Activated CD4-positive, alpha-beta memory T cell treated with anti-CD3 and anti-CD28 coated beads for 36 hours (primary cell): ENCODE data around the gene CDK14. TPM values are rescaled to one million over a fixed set of nuclear protein-coding genes. Genes with fewer than 3 reads are reported as not detected.
"Not testable (repeated sequence)": the region's sequence is repeated elsewhere in the genome, so short reads cannot be mapped to it uniquely, and the experiment has no call there.

Experiments
- CTCF ChIA-PET: fragments of 350-600 bp; sonication (Branson Sonifier 250); formaldehyde crosslinking; loops from one replicate; lab custom pipeline; 2021; ENCODE audit warnings: antibody characterized with exemption, inconsistent platforms; lab: Charles Lee
- POLR2A ChIA-PET: fragments of 350-600 bp; sonication (Branson Sonifier 250); formaldehyde crosslinking; loops from one replicate; lab custom pipeline; 2021; ENCODE audit warnings: antibody characterized with exemption; lab: Charles Lee
- DNase-seq: peaks from one replicate; pipeline ENCODE4 v3.0.0-alpha.2; 2020
- H3K27ac Mint-ChIP-seq: one replicate; pipeline ENCODE4 v1.8.0; 2021; ENCODE audit warnings: mixed read lengths
- H3K27me3 Mint-ChIP-seq: one replicate; pipeline ENCODE4 v1.8.0; 2021; ENCODE audit warnings: mixed read lengths
- H3K36me3 Mint-ChIP-seq: one replicate; pipeline ENCODE4 v1.8.0; 2021; ENCODE audit warnings: mixed read lengths
- H3K4me1 Mint-ChIP-seq: one replicate; pipeline ENCODE4 v1.8.0; 2021; ENCODE audit warnings: low read depth, mixed read lengths
- H3K4me3 Mint-ChIP-seq: one replicate; pipeline ENCODE4 v1.8.0; 2021; ENCODE audit warnings: mild to moderate bottlenecking, mixed read lengths
- H3K9me3 Mint-ChIP-seq: one replicate; pipeline ENCODE4 v1.8.0; 2021; ENCODE audit warnings: mixed read lengths
- intact Hi-C: fragments of 100-400 bp; cut with micrococcal nuclease; formaldehyde crosslinking; loops from one replicate; pipeline ENCODE4 v1.15.1; 2023
- total RNA-seq, 2 experiments: library from RNA; stranded (reverse); gene quantifications; one replicate each; pipeline ENCODE4 v1.2.3, GENCODE V29; 2021

The CDK14 gene
- total RNA-seq, 2 experiments from 2014 or later, result not detected

DNA sequence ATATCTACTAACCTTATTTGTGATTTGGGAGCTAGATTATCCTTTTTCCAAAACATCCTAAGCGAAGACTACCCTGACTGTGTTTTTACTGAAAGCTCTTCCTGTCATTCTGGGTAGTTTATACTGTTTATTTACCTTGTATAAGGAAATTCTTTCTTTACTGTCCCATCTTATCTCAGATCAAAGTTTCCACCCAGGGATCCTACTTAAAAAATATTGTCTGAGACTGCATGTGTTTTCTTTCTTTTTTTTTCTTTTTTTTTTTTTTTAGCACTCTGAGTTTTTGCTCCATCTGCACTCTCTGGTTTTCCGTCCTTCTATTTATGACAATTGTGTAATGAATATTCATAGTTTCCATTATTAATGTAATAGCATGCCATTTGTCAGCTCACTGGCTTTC lies 26.5 kb downstream of the CDK14 start:
- no peak overlapping the region for H3K27ac Mint-ChIP-seq
- peaks cover 2% of the 10 kb centered on the region for H3K27me3 Mint-ChIP-seq
- CTCF ChIA-PET, result interaction anchor here (0.9 kb wide), 1 partner anchor 9 kb away, joined by 3 read pairs; no protein-coding TSS in a partner anchor
- H3K4me3 Mint-ChIP-seq, result no peak overlapping the region
- POLR2A ChIA-PET, result no interaction called here
- intact Hi-C loops, result no loop called here
- H3K36me3 Mint-ChIP-seq, result no peaks in the 10 kb centered on the region
- peaks cover under 1% of the 10 kb centered on the region for H3K4me1 Mint-ChIP-seq
- DNase-seq, result no peak
- H3K9me3 Mint-ChIP-seq, result no peaks in the 10 kb centered on the region

DNA sequence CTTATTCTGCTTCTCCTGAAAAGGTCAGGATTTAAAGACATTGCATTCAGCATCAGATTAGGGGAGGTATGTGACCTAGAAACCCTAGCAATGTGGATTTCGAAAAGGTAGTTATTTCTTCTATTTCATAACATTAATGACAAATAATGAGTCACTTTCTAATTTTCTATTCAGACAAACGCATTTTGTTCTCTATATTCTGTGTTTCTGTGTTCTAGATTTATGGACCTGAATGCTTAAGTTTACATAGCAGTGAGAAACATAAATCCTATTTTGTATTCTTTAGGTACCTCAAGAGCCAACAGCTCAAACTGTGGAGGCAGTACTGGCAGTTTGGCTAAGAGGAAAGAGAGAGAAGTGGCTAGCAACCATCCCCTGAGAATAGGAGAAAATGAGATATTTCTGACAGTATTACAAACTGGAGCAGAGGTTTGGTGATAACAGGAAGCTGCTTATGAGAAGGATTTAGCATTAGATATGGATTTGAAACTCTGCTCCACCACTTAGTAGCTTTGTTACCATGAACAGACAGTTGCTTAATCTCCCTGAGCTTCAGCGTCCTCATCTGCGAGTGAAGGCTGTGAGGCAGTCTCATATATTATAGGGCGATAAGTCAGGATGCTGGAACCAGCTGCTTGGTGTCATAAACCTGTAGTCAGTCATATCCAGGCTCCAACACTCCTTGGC lies 28.2 kb downstream of the CDK14 start:
- no peak overlapping the region for H3K4me3 Mint-ChIP-seq
- no peaks in the 10 kb centered on the region for H3K36me3 Mint-ChIP-seq
- no peak for DNase-seq
- intact Hi-C loops, result no loop called here
- H3K4me1 Mint-ChIP-seq, result no peaks in the 10 kb centered on the region
- H3K27me3 Mint-ChIP-seq, result no peaks in the 10 kb centered on the region
- H3K9me3 Mint-ChIP-seq, result no peaks in the 10 kb centered on the region
- no peak overlapping the region for H3K27ac Mint-ChIP-seq
- POLR2A ChIA-PET, result no interaction called here
- CTCF ChIA-PET, result no interaction called here

DNA sequence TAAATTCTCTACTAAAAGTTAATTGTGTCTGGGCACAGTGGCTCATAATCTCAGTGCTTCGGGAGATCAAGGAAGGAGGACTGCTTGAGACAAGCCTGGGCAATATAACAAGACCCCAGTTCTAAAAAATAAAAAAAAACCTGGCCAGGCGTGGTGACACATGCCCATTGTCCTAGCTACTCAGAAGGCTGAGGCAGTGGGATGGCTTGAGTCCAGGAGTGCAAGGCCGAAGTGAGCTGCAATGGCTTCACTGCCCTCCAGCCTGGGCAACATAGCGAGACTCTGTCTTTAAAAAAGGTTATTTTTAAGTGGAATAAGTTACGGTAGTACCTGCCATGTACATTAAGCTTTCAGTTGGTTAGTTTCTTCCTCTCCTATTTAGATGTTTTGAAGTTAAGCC lies 28.9 kb downstream of the CDK14 start:
- Mint-ChIP-seq H3K4me3 (no peak overlapping the region), H3K36me3 (no peaks in the 10 kb centered on the region), H3K4me1 (no peaks in the 10 kb centered on the region), H3K9me3 (no peaks in the 10 kb centered on the region), H3K27ac (no peak overlapping the region), H3K27me3 (no peaks in the 10 kb centered on the region)
- CTCF ChIA-PET, result interaction anchor here (0.6 kb wide), 1 partner anchor 327 kb away, joined by 3 read pairs; no protein-coding TSS in a partner anchor
- POLR2A ChIA-PET, result no interaction called here
- no peak for DNase-seq
- intact Hi-C loops, result no loop called here

DNA sequence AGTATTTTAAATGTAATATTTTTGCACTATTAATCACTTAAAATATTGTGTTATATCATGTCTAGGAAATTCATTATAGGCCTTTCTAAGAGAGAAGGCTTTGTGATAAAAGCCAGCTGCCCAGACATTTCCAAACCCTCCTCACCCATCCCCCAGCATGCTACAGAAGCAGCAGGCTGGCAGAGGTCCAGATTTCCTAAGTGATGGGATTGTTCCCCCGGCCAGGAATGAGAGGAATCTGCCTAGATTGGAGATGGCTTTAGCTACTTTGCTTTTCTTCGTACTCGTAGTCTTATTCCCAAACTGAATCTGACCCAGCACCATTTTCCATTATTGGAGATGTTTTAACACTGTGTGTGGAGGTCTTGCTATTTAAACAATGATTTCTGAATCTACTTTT lies 29.4 kb downstream of the CDK14 start:
- Mint-ChIP-seq H3K4me1 (no peaks in the 10 kb centered on the region), H3K9me3 (no peaks in the 10 kb centered on the region), H3K36me3 (no peaks in the 10 kb centered on the region), H3K4me3 (no peak overlapping the region), H3K27me3 (no peaks in the 10 kb centered on the region), H3K27ac (no peak overlapping the region)
- POLR2A ChIA-PET, result no interaction called here
- intact Hi-C loops, result no loop called here
- CTCF ChIA-PET, result interaction anchor here (0.6 kb wide), 1 partner anchor 328 kb away, joined by 3 read pairs; no protein-coding TSS in a partner anchor
- DNase-seq, result no peak

DNA sequence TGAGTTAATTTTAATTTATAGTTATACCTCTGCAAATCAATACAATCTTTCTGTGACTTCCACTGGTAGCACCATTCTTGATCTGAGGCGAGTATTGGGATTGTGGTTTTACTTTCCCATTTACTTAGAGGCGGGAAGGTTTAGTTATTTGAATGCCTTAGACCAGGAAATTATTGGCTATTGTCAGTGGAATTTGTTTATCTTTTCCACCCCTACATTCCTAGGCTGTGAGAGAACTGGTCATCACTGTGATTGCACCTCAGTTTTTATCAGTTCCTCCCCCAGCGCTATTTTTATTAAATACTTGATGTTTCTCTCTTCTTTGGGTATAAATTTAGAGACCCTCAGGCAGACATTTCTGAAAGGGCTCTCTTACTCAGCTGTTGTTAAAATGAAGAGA lies 29.9 kb downstream of the CDK14 start:
- ChIA-PET POLR2A (no interaction called here), CTCF (interaction anchor here (1.7 kb wide), 1 partner anchor 171 kb away, joined by 6 read pairs; no protein-coding TSS in a partner anchor)
- no peaks in the 10 kb centered on the region for H3K4me1 Mint-ChIP-seq
- no peaks in the 10 kb centered on the region for H3K27me3 Mint-ChIP-seq
- intact Hi-C loops, result no loop called here
- no peaks in the 10 kb centered on the region for H3K9me3 Mint-ChIP-seq
- no peak overlapping the region for H3K27ac Mint-ChIP-seq
- H3K36me3 Mint-ChIP-seq, result no peaks in the 10 kb centered on the region
- H3K4me3 Mint-ChIP-seq, result no peak overlapping the region
- no peak for DNase-seq

DNA sequence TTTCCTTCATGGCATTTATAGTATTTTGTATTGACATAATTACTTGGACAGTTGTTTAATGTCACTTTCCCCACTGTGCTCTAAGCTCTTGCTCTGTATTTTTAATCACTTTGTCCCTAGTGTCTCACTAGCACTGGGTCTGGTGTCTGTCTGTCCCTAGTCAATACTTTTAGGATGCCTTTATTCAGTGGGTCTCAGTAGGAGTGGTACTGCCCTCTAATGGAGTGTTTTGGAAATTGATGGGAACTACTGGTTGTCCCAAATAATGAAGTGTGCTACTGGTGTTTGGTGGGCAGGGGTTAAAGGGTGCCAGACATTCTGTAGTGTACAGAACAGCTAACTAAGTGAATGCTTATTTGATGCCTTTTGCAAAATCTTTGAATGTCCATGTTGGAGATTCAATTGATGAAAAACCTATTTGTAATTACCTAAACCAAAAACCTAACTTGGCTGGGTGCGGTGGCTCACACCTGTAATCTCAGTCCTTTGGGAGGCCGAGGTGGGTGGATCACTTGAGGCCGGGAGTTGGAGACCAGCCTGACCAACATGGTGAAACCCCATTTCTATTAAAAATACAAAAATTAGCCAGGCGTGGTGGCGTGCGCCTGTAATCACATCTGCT lies 33.3 kb downstream of the CDK14 start:
- intact Hi-C loops, result loop anchor here (1.0 kb wide), 1 partner anchor 174 kb away; no protein-coding TSS in a partner anchor
- no peak overlapping the region for H3K27ac Mint-ChIP-seq
- no peak overlapping the region for H3K4me3 Mint-ChIP-seq
- H3K36me3 Mint-ChIP-seq, result no peaks in the 10 kb centered on the region
- ChIA-PET POLR2A (no interaction called here), CTCF (interaction anchor here (0.8 to 1.0 kb wide), 3 partner anchors 11 to 351 kb away, joined by 3 to 10 read pairs (median 4); no protein-coding TSS in a partner anchor)
- DNase-seq, result no peak
- no peaks in the 10 kb centered on the region for H3K4me1 Mint-ChIP-seq
- H3K27me3 Mint-ChIP-seq, result no peaks in the 10 kb centered on the region
- H3K9me3 Mint-ChIP-seq, result no peaks in the 10 kb centered on the region

DNA sequence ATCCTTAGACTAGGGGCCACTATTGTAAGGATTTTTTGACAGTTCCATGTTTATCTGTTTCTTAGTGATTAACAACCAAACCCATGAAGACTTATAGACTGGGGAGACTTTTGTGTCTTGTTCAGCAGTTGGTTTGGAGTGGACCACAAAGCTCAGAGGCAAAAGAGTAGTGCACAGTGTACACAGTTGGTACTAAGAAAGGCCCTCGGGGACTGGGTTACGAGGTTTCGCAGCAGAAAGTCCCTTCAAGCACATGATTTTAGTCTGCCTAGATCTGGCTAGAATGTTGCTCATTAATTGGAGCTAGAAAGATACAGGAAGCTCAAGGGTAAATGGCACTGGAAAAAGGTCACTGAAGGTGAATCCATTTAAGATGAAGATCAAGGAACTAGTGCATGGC lies 35.4 kb downstream of the CDK14 start:
- POLR2A ChIA-PET, result no interaction called here
- intact Hi-C loops, result no loop called here
- Mint-ChIP-seq H3K27ac (no peak overlapping the region), H3K27me3 (no peaks in the 10 kb centered on the region), H3K4me3 (no peak overlapping the region), H3K4me1 (no peaks in the 10 kb centered on the region), H3K36me3 (no peaks in the 10 kb centered on the region), H3K9me3 (no peaks in the 10 kb centered on the region)
- CTCF ChIA-PET, result interaction anchor here (1.0 kb wide), 1 partner anchor 9 kb away, joined by 3 read pairs; no protein-coding TSS in a partner anchor
- DNase-seq, result no peak

DNA sequence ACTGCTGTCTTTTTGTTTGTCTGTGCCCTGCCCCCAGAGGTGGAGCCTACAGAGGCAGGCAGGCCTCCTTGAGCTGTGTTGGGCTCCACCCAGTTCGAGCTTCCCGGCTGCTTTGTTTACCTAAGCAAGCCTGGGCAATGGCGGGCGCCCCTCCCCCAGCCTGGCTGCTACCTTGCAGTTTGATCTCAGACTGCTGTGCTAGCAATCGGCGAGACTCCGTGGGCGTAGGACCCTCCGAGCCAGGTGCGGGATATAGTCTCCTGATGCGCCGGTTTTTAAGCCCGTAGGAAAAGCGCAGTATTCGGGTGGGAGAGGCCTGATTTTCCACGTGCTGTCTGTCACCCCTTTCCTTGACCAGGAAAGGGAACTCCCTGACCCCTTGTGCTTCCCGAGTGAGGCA lies 43.6 kb downstream of the CDK14 start:
- DNase-seq, H3K4me3 Mint-ChIP-seq, H3K27ac Mint-ChIP-seq, intact Hi-C loops, H3K4me1 Mint-ChIP-seq, CTCF ChIA-PET, H3K27me3 Mint-ChIP-seq, H3K36me3 Mint-ChIP-seq, POLR2A ChIA-PET: not testable (repeated sequence)
- H3K9me3 Mint-ChIP-seq, result peaks cover 13% of the 10 kb centered on the region

DNA sequence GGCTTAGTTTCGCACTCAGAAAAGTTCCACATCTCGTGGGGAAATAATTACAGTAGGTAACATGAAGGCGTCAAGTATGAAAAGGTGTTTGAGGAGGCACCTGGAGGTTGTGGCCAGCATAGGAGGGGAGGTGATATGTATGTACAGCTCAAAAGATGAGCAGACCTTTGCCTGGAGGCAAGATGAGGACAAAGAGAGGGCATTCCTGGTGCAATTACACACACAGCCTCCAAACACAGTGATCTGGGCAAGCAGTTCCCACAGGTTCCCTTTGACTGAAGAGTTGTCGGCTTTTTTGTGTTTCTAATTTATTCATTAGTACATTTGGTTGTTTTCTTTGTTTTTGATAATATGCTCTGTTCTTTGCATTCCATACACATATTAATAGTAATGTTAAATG lies 46.9 kb downstream of the CDK14 start:
- no peaks in the 10 kb centered on the region for H3K36me3 Mint-ChIP-seq
- peaks cover 13% of the 10 kb centered on the region for H3K9me3 Mint-ChIP-seq
- no peak for DNase-seq
- no peak overlapping the region for H3K27ac Mint-ChIP-seq
- H3K27me3 Mint-ChIP-seq, result no peaks in the 10 kb centered on the region
- ChIA-PET CTCF (no interaction called here), POLR2A (no interaction called here)
- intact Hi-C loops, result no loop called here
- no peak overlapping the region for H3K4me3 Mint-ChIP-seq
- H3K4me1 Mint-ChIP-seq, result no peaks in the 10 kb centered on the region

DNA sequence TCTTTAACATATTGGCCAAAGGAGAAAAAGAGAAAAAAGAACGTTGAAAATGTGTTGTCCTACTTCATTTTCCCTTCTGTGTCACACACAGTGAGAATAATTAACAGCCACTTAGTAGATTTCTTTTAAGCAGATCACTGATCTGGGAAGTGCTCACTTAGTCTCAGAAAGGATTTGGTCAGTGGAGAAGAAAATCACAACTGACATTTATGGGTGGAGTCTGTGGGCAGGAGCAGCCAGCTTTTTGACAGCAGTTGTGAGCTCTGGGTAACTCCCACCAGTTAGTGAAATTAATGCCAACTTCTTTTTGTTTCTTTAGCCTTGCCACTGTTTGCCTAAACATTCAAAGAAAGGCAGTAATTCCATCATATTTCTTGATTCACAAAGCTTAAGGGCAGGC lies 49.7 kb downstream of the CDK14 start:
- no peak for DNase-seq
- H3K36me3 Mint-ChIP-seq, result no peaks in the 10 kb centered on the region
- no peak overlapping the region for H3K4me3 Mint-ChIP-seq
- CTCF ChIA-PET, result no interaction called here
- peaks cover 10% of the 10 kb centered on the region for H3K9me3 Mint-ChIP-seq
- intact Hi-C loops, result no loop called here
- no peaks in the 10 kb centered on the region for H3K4me1 Mint-ChIP-seq
- POLR2A ChIA-PET, result no interaction called here
- no peak overlapping the region for H3K27ac Mint-ChIP-seq
- H3K27me3 Mint-ChIP-seq, result no peaks in the 10 kb centered on the region

DNA sequence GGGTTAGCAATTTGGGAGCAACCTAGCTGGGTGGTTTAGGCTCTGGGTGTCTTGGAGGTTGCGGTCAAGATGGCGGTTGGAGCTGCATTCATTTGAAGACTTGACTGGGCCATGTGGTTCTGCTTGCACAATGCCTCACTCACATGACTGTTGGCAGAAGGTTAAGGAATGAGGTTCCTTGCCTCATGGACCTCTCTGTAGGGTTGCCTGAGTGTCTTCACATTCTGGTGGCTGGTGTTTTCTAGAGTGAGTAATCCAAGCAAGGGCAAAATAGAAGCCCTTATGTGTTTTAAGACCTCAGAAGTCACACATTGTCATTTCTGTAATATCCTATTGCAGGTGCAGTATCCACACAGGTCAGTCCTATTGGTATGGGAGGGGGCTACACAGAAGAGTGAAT lies 52.0 kb downstream of the CDK14 start:
- no peaks in the 10 kb centered on the region for H3K4me1 Mint-ChIP-seq
- no peak overlapping the region for H3K27ac Mint-ChIP-seq
- ChIA-PET POLR2A (no interaction called here), CTCF (no interaction called here)
- no peak overlapping the region for H3K4me3 Mint-ChIP-seq
- no peaks in the 10 kb centered on the region for H3K27me3 Mint-ChIP-seq
- no peaks in the 10 kb centered on the region for H3K36me3 Mint-ChIP-seq
- peaks cover 5% of the 10 kb centered on the region for H3K9me3 Mint-ChIP-seq
- intact Hi-C loops, result no loop called here
- no peak for DNase-seq

DNA sequence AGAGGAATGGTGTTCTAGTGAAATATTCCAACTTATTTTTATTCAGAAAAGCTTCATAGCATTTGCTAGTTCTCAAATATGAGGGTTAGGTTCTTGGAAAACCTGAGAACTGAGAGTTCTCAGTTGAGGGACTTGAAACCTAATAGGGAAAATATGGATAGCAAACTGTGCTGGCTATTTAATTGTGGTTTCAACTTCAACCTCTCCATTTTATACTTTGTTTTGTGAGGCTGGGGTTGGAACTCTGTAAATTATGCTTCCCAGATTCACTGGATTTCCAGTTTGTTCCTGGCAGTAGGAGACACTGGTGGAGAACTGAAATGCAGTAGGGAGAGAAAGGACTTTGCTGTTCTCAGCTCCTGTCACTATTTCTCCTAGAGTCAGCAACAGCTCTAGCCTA lies 52.7 kb downstream of the CDK14 start:
- no peak overlapping the region for H3K27ac Mint-ChIP-seq
- no peaks in the 10 kb centered on the region for H3K4me1 Mint-ChIP-seq
- no peaks in the 10 kb centered on the region for H3K36me3 Mint-ChIP-seq
- DNase-seq, result no peak
- intact Hi-C loops, result no loop called here
- ChIA-PET POLR2A (no interaction called here), CTCF (no interaction called here)
- H3K27me3 Mint-ChIP-seq, result no peaks in the 10 kb centered on the region
- no peak overlapping the region for H3K4me3 Mint-ChIP-seq
- H3K9me3 Mint-ChIP-seq, result peaks cover 5% of the 10 kb centered on the region
